Measurements from ENCODE around the gene ZCCHC4. TPM values are rescaled to one million over a fixed set of nuclear protein-coding genes. Genes with fewer than 3 reads are reported as not detected.

Gene ZCCHC4
- total RNA-seq, 4 donors from 2014 or later: 6.9 to 14.2 (median 12.4) TPM

DNA sequence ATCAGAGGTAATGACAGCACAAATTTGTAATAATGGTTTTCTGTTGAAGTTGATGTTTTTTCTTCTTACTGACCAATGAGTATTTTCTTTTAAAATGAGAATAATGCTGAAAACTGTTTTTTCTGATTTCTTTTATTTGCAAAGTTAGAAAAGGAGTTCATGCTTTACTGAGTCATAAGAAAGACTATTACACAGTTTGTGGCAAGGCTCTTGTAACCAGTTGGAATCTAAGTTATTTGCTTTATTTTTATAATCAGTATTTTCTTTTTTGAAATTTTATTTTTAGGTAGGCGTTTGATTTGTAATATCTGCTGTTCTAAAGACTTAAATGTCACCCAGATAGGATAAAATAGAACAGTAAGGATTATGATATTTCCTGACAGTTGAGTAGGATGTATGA is 89.9 kb downstream of the ZCCHC4 start:
- no peaks in the 10 kb centered on the region for H3K9me3 ChIP-seq
- H3K27ac ChIP-seq: no peak overlapping the region
- in situ Hi-C loops (cut with MboI; ENCODE audit: low sequenced_read_pairs in 4 of 4): no loop called here
- ATAC-seq (no peak), DNase-seq (no peak)
- peaks cover 0 to 62% of the 10 kb centered on the region in 2 donors for H3K36me3 ChIP-seq
- intact Hi-C loops (cut with DNase I; ENCODE audit: low total_unique reads): no loop called here
- no peak overlapping the region for H3K4me3 ChIP-seq
- TF ChIP-seq, protein P1, sequence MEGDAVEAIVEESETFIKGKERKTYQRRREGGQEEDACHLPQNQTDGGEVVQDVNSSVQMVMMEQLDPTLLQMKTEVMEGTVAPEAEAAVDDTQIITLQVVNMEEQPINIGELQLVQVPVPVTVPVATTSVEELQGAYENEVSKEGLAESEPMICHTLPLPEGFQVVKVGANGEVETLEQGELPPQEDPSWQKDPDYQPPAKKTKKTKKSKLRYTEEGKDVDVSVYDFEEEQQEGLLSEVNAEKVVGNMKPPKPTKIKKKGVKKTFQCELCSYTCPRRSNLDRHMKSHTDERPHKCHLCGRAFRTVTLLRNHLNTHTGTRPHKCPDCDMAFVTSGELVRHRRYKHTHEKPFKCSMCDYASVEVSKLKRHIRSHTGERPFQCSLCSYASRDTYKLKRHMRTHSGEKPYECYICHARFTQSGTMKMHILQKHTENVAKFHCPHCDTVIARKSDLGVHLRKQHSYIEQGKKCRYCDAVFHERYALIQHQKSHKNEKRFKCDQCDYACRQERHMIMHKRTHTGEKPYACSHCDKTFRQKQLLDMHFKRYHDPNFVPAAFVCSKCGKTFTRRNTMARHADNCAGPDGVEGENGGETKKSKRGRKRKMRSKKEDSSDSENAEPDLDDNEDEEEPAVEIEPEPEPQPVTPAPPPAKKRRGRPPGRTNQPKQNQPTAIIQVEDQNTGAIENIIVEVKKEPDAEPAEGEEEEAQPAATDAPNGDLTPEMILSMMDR (IDR thresholded peaks at IDR 0.05 in 4 of 5, conservative IDR thresholded peaks at IDR 0.05 in 1 of 5): no peak
- no peak for TF ChIP-seq POLR2A (IDR thresholded peaks at IDR 0.05)
- no peaks in the 10 kb centered on the region for H3K27me3 ChIP-seq
- no peaks in the 10 kb centered on the region for H3K4me1 ChIP-seq

DNA sequence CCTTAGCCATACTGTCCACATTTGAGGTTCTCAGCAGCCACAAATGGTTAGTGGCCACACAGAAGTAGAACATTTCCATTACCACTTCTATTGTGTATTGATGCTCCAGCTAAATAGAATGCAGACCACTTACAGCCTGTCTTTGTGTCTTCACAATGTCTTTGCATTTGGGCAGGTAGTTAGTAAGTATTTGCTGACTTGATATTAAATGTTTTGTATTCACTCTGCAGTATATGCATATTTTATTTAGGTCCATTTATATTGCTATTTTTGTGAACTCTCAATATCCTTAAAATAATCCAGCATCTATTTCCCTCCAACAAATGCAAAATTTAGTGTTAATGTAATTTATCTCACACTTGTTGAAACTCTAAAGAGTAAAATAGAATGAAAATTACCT is 91.1 kb downstream of the ZCCHC4 start:
- Histone ChIP-seq H3K36me3 (peaks cover 0 to 62% of the 10 kb centered on the region in 2 donors), H3K4me3 (no peak overlapping the region), H3K4me1 (no peaks in the 10 kb centered on the region), H3K27ac (no peak overlapping the region), H3K27me3 (no peaks in the 10 kb centered on the region), H3K9me3 (no peaks in the 10 kb centered on the region)
- no peak for ATAC-seq
- DNase-seq: no peak
- TF ChIP-seq, protein P1 (IDR thresholded peaks at IDR 0.05 in 4 of 5, conservative IDR thresholded peaks at IDR 0.05 in 1 of 5): no peak
- intact Hi-C loops (cut with DNase I; ENCODE audit: low total_unique reads) (no loop called here), in situ Hi-C loops (cut with MboI; ENCODE audit: low sequenced_read_pairs in 4 of 4) (no loop called here)

DNA sequence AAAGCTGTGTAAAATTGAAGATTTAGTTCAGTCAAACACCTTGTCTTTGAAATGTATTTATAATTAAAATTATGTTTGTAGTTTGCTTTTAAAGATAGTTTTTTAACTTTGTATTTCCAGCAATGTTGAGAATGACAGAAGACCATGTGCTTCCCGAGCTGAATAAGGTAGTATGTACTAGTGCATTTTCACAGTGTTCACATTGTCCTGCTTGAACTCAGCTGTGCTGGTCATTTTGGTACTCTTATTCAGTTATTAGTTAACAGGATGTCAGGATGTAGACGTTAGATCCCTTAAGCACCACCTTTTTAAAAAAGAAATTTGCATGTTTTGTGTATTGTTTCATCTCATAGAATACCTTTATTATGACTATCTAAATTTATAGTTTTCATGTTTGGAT is 92.9 kb downstream of the ZCCHC4 start:
- no peak for TF ChIP-seq POLR2A (IDR thresholded peaks at IDR 0.05)
- TF ChIP-seq, protein P1 (IDR thresholded peaks at IDR 0.05 in 4 of 5, conservative IDR thresholded peaks at IDR 0.05 in 1 of 5): no peak
- Histone ChIP-seq H3K27me3 (no peaks in the 10 kb centered on the region), H3K36me3 (peaks cover 0 to 63% of the 10 kb centered on the region in 2 donors), H3K27ac (no peak overlapping the region), H3K9me3 (no peaks in the 10 kb centered on the region), H3K4me1 (no peaks in the 10 kb centered on the region), H3K4me3 (no peak overlapping the region)
- in situ Hi-C loops (cut with MboI; ENCODE audit: low sequenced_read_pairs in 4 of 4): no loop called here
- intact Hi-C loops (cut with DNase I; ENCODE audit: low total_unique reads): no loop called here
- DNase-seq (no peak), ATAC-seq (no peak)

DNA sequence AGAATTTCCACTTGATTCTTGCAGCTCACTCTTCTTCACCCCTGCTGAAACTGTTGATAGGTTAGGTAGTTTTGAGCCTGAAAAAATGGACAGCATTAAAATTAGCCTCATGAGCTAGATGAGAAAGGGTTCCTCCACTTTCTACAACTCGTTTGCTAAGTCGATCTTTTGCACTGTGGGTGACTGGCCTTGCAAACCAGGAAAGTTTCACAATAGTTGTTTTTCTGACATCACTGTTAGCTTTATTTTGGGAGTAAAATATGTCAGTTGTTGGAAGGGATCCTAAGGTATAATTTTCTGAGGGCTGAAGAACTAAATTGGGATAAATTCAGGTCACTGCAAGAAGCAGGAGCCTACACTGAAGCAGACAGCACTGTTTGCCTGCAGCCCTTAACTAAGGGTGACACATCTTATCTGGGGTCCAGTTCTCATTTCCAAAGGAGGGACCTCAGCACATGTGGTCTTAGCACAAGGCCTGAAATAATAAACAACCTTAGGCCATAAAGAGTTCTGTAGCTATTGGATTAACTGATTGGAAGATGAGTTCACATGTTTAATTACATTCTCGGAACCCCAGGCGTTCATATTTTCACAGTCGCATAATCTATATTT is 93.6 kb downstream of the ZCCHC4 start:
- DNase-seq: no peak
- intact Hi-C loops (cut with DNase I; ENCODE audit: low total_unique reads): no loop called here
- Histone ChIP-seq H3K4me3 (no peak overlapping the region), H3K9me3 (no peaks in the 10 kb centered on the region), H3K4me1 (no peaks in the 10 kb centered on the region), H3K36me3 (peaks cover 0 to 64% of the 10 kb centered on the region in 2 donors), H3K27me3 (no peaks in the 10 kb centered on the region), H3K27ac (no peak overlapping the region)
- TF ChIP-seq, protein P1 (IDR thresholded peaks at IDR 0.05 in 4 of 5, conservative IDR thresholded peaks at IDR 0.05 in 1 of 5): no peak
- TF ChIP-seq POLR2A (IDR thresholded peaks at IDR 0.05): no peak
- ATAC-seq: no peak
- in situ Hi-C loops (cut with MboI; ENCODE audit: low sequenced_read_pairs in 4 of 4): no loop called here

Measured in gastrocnemius medialis (tissue), 4 donors.